Measurements from ENCODE around the gene SLC16A9.

GRCh38 chr10:59631882-59632807 is 77.5 kb downstream of the SLC16A9 start:
- TF ChIP-seq CTCF (IDR thresholded peaks at IDR 0.05; ENCODE audit: low read length) (no peak), EZH2 (IDR thresholded peaks at IDR 0.05; ENCODE audit: borderline replicate concordance, low read length) (no peak)
